Aorta (tissue), 5 donors: ENCODE results near the gene SLC13A4. TPM values are rescaled to one million over a fixed set of nuclear protein-coding genes. Genes with fewer than 3 reads are reported as not detected.
"Not testable (repeated sequence)": the region's sequence is repeated elsewhere in the genome, so short reads cannot be mapped to it uniquely, and the experiment has no call there.

Experiments used
- ATAC-seq: fragments of 200-7000 bp; cut with Tn5 transposase; one replicate; pipeline ENCODE4 v1.9.1; 2022; ENCODE audit warnings: moderate library complexity; ENCODE audit not compliant: low FRiP score
- DNase-seq, 2 donors: peaks; one replicate each; pipeline ENCODE4 v3.0.0-alpha.2; 2020
- H3K27ac ChIP-seq, 2 donors: one replicate each; pipeline ENCODE4 v1.5.1; 2013; ENCODE audit warnings: low read length in 2 of 2, mild to moderate bottlenecking in 2 of 2, moderate library complexity in 2 of 2, control low read depth in 1 of 2, inconsistent platforms in 1 of 2, low read depth in 1 of 2
- H3K27me3 ChIP-seq, 2 donors: one replicate each; pipeline ENCODE4 v1.6.1; 2013; ENCODE audit warnings: control low read depth in 1 of 2, low read length in 1 of 2, mild to moderate bottlenecking in 1 of 2, moderate library complexity in 1 of 2; ENCODE audit not compliant: insufficient read depth in 2 of 2, control insufficient read depth in 1 of 2
- H3K36me3 ChIP-seq, 2 donors: one replicate each; pipeline ENCODE4 v1.6.1; 2013; ENCODE audit warnings: control low read depth in 1 of 2, low read length in 1 of 2, mild to moderate bottlenecking in 1 of 2; ENCODE audit not compliant: insufficient read depth in 2 of 2, control insufficient read depth in 1 of 2
- H3K4me1 ChIP-seq, 2 donors: one replicate each; pipeline ENCODE4 v1.6.1; 2013; ENCODE audit warnings: low read length in 2 of 2, control low read depth in 1 of 2, mild to moderate bottlenecking in 1 of 2, moderate library complexity in 1 of 2; ENCODE audit not compliant: insufficient read depth in 2 of 2, control insufficient read depth in 1 of 2
- H3K4me3 ChIP-seq, 2 donors: one replicate each; pipeline ENCODE4 v1.5.1; 2013; ENCODE audit warnings: low read length in 2 of 2, control low read depth in 1 of 2, mild to moderate bottlenecking in 1 of 2
- H3K9me3 ChIP-seq: one replicate; pipeline ENCODE4 v1.6.1; 2013; ENCODE audit warnings: mild to moderate bottlenecking, low read length; ENCODE audit not compliant: control insufficient read depth
- WGBS, 2 donors: extraction: QIAGEN DNeasy Blood & Tissue Kit; methylation state at CpG; one replicate each; pipeline ENCODE4 v1.1.7; 2013; 5-methylcytosine and 5-hydroxymethylcytosine counted together
- intact Hi-C, 2 donors: fragments of 100-400 bp; cut with DNase I; formaldehyde crosslinking; loops; one replicate each; pipeline versions ENCODE4 v1.14.2 to v1.15.0; 2022
- polyA plus RNA-seq, 2 donors: library from polyadenylated mRNA; stranded (reverse); fragments of 200-250 nt; gene quantifications; one replicate each; pipeline ENCODE4 v1.2.3, GENCODE V29; 2013
- total RNA-seq, 2 donors: library from RNA; stranded (reverse); fragmentation: NEBNext Ultra II Directional; extraction: Animal tissue kit (Norgen Biotek cat#: 25700); gene quantifications; one replicate each; pipeline ENCODE4 v1.2.1, GENCODE V29; 2021
- donor health status: healthy with polysubstance abuse.
- donor health status: Bipolar disorder and iron deficiency.
- donor health status: DM: no; HTN: no; CAD: no.
- donor health status: DM: no; HTN: no; CAD: no.
- donor health status: DM: yes; HTN: yes; CAD: no.

Gene SLC13A4
- total and polyA plus RNA-seq, 4 donors, result 1.7 to 2.2 (median 2.0) TPM; not detected in 1

DNA sequence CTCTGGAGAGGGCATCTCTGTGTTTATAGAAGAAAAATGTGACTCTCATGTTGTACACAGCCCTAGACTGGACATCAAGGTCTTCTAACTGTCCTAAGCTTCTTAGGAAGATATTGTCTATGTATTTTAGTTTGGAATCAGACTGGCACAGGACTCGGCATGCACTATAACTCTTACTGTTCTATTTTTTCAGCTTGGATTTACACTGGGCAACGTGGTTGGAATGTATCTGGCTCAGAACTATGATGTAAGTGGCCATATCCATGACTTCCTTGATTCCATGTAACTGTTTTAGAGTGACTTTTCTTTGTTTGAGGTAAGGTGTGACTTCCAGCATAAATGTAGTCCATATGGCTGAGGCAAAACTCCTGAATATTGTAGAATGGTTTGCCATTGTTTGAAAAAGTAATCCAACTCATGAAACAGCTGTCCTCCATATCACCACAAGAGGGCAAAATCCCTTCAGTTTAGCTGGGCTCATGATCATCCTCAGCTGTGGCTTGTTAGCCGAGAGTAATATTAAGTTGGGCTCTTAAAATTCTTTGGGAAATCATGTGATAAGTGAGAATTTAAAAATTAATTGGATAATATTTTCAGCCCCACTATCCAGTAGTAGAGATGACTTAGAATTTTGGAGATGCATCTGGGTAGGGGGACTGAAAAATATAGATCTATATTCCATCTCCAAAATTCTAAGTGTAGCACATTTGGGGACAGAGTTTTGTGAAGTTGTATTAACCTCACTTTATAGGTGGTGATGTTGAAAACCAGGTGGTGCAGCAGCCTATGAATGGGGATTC is 55.2 kb downstream of the SLC13A4 start:
- Histone ChIP-seq H3K4me3 (no peak overlapping the region), H3K27ac (peak overlapping the region in 1 of 2 donors; percentile 12), H3K36me3 (no peaks in the 10 kb centered on the region), H3K9me3 (no peaks in the 10 kb centered on the region), H3K27me3 (no peaks in the 10 kb centered on the region), H3K4me1 (peaks cover 1 to 9% of the 10 kb centered on the region in 2 donors)
- intact Hi-C loops, result loop anchor here (5.0 to 10.0 kb wide), 3 partner anchors 75 to 412 kb away; partner anchors contain the start of gene FAM180A (in 1 of the 2)
- DNase-seq (no peak), ATAC-seq (peak; percentile 88)
- WGBS, 2 donors, result 5 to 7% methylated on average over 3 of the region's 3 CpGs

DNA sequence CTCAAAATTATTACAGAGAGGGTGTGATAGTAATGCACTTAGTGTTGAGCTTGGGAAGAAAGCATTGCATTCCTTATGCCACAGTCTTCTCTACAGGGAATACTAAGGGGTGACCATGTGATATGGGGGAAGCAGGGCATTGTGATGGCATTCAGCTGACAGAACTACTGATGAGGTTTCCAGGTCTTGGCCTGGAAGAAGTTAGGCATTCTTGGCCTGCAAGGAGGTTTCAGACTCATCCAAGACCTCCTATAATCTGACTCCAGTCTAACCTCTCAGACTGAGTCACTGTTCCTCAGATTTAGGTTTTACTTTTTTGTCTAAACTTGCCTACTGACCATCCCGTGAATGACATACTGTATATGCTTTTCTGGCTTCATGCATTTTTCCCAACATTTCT is 57.8 kb downstream of the SLC13A4 start:
- whole genome bisulfite sequencing, 2 donors, result 5% methylated on average over 1 of the region's 1 CpG
- Histone ChIP-seq H3K4me3 (no peak overlapping the region), H3K27me3 (no peaks in the 10 kb centered on the region), H3K9me3 (no peaks in the 10 kb centered on the region), H3K27ac (peak overlapping the region; percentile 67 to 80), H3K4me1 (peaks cover 1 to 6% of the 10 kb centered on the region in 2 donors), H3K36me3 (no peaks in the 10 kb centered on the region)
- intact Hi-C loops, result loop anchor here (5.0 to 10.0 kb wide), 3 partner anchors 77 to 415 kb away; partner anchors contain the start of gene FAM180A (in 1 of the 2)
- ATAC-seq (no peak), DNase-seq (no peak)

DNA sequence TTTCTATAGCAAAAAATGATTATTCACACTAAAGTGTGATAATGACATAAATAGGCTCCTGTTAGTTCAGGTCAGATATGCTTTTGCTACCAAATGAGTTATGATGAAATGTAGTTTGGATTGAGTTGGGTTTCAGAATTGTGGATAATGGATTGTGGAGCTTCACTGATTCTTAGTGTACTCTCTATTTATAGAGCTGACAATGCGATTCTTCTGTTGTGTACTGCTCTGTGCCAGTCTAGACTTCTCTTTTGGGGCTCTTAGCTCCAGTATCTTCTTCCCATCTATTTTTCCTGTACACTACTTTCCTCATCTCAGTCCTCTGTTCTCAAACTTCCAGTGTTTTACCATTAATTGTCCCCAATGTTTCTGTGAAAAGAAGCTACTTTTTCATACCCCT is 58.2 kb downstream of the SLC13A4 start:
- Histone ChIP-seq H3K4me1 (peaks cover 1 to 6% of the 10 kb centered on the region in 2 donors), H3K9me3 (no peaks in the 10 kb centered on the region), H3K36me3 (no peaks in the 10 kb centered on the region), H3K27ac (peak overlapping the region in 1 of 2 donors; percentile 67), H3K4me3 (no peak overlapping the region), H3K27me3 (no peaks in the 10 kb centered on the region)
- WGBS, 2 donors, result 50 to 64% methylated on average over 1 of the region's 1 CpG
- intact Hi-C loops, result loop anchor here (5.0 to 10.0 kb wide), 3 partner anchors 78 to 415 kb away; partner anchors contain the start of gene FAM180A (in 1 of the 2)
- ATAC-seq, result no peak
- no peak for DNase-seq

DNA sequence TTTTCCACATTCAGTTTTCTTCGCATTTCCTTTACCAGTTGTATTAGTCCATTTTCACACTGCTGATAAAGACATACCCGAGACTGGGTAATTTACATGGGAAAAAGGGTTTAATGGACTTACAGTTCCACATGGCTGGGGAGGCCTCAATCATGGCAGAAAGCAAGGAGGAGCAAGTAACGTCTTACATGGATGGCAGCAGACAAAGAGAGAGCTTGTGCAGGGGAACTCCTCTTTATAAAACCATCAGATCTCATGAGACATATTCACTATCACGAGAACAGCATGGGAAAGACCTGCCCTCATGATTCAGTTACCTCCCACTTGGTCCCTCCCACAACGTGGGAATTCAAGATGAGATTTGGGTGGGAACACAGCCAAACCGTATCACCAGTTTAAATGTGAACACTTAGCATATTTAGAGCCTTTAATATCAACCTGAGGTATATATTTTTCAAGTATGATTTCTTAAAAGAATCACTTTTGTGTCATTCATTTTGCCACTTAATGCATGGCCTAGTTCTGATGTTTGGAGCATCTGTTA is 59.1 kb downstream of the SLC13A4 start:
- intact Hi-C loops, H3K27ac ChIP-seq, H3K36me3 ChIP-seq, DNase-seq, ATAC-seq, H3K9me3 ChIP-seq, H3K4me3 ChIP-seq, H3K27me3 ChIP-seq, H3K4me1 ChIP-seq: not testable (repeated sequence)
- WGBS, 2 donors, result 60 to 71% methylated on average over 6 of the region's 6 CpGs

DNA sequence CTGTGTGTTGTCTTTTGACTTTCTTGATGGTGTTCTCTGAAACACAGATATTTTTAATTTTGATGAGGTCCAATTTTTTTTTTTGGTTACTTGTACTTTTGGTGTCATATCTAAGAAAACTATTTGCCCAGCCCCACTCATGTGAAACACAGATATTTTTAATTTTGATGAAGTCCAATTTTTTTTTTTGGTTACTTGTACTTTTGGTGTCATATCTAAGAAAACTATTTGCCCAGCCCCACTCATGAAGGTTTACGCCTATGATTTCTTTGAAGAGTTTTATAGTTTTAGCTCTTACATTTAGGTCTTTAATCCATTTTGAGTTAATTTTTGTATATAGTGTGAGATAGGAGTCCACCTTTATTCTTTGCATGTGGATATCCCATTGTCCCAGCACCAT is 60.4 kb downstream of the SLC13A4 start:
- intact Hi-C loops, H3K9me3 ChIP-seq, H3K4me1 ChIP-seq, H3K36me3 ChIP-seq, H3K27ac ChIP-seq, H3K4me3 ChIP-seq, H3K27me3 ChIP-seq, DNase-seq, ATAC-seq: not testable (repeated sequence)
- WGBS, 2 donors, result 97% methylated on average over 1 of the region's 1 CpG

DNA sequence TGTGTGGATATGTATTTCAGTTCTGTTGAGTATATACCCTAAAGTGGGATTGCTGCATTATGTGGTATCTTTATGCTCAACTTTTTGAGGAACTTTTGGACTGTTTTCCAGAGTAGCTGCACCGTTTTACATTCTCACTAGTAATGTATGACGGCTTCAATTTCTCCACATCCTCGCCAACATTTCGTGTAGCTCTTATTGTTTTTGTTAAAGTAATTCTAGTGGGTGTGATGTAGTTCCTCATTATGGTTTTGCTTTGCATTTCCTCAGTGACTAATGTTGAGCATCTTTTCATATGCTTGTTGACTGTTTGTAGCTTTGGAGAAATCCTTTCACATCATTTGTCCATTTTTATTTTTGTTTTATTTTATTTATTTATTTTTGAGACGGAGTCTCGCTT is 61.1 kb downstream of the SLC13A4 start:
- H3K27ac ChIP-seq, result no peak overlapping the region
- no peak for ATAC-seq
- no peak for DNase-seq
- H3K9me3 ChIP-seq, result no peaks in the 10 kb centered on the region
- H3K4me1 ChIP-seq, result peaks cover 1 to 9% of the 10 kb centered on the region in 2 donors
- H3K4me3 ChIP-seq, result no peak overlapping the region
- intact Hi-C loops, result no loop called here
- H3K36me3 ChIP-seq, result no peaks in the 10 kb centered on the region
- WGBS, 2 donors, result 74 to 81% methylated on average over 6 of the region's 6 CpGs
- no peaks in the 10 kb centered on the region for H3K27me3 ChIP-seq

DNA sequence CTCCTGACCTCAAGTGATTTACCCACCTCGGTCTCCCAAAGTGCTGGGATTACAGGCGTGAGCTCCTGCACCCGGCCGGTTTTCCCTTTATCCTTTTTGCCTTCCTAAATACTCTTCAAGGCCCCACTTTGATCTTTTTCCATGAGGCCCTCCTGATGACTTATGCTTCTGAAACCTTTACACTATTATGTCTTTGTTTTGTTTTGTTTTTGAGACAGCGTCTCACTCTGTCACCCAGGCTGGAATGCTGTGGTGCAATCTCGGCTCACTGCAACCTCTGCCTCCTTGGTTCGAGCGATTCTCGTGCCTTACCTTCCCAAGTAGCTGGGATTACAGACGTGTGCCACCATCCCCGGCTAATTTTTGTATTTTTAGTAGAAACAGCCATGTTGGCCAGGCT is 61.8 kb downstream of the SLC13A4 start:
- Histone ChIP-seq H3K27me3 (no peaks in the 10 kb centered on the region), H3K36me3 (no peaks in the 10 kb centered on the region), H3K4me1 (peaks cover 1 to 9% of the 10 kb centered on the region in 2 donors), H3K27ac (no peak overlapping the region), H3K4me3 (no peak overlapping the region), H3K9me3 (no peaks in the 10 kb centered on the region)
- ATAC-seq (no peak), DNase-seq (no peak)
- intact Hi-C loops, result no loop called here
- 79 to 83% methylated on average over 11 of the region's 11 CpGs for WGBS, 2 donors

DNA sequence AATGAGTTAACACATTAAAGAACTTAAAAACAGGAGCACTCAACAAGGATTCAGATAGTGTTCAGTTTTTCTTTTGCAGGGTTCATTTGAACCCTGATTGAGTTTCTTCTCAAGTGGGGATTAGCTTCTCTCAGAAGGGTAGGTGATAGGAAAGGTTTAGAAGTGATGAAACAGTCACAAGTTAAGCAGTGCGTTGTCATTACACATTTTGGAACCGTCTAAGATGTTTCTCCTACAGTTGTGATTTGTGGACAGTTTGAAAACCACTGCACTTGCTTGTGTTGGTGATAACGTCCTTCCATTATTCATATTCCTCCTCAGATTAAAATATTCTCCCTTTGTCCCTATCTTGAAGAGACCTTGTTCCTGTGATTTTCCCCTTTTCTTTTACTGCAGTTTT is 62.9 kb downstream of the SLC13A4 start:
- intact Hi-C loops, result no loop called here
- Histone ChIP-seq H3K36me3 (no peaks in the 10 kb centered on the region), H3K4me3 (no peak overlapping the region), H3K9me3 (no peaks in the 10 kb centered on the region), H3K27me3 (no peaks in the 10 kb centered on the region), H3K4me1 (peaks cover 0 to 4% of the 10 kb centered on the region in 2 donors), H3K27ac (no peak overlapping the region)
- 55 to 61% methylated on average over 3 of the region's 3 CpGs for WGBS, 2 donors
- DNase-seq (no peak), ATAC-seq (no peak)
